PC-3 (cell line): ENCODE data around the gene KIF6.

Experiments used
- CTCF ChIP-seq: fragments of 300-600 bp; sonication (generic); conservative IDR thresholded peaks from 2 replicates; pipeline ENCODE4 v1.5.1; 2017; ENCODE audit warnings: antibody characterized with exemption, low read depth, mild to moderate bottlenecking, low read length
- EZH2 ChIP-seq: fragments of 300-600 bp; sonication (generic); IDR thresholded peaks from one replicate; pipeline ENCODE4 v1.6.1; 2017; ENCODE audit warnings: antibody characterized with exemption, mild to moderate bottlenecking, low read length; ENCODE audit not compliant: unreplicated experiment

GRCh38 chr6:39563566-39564311, 161.5 kb downstream of the KIF6 start:
- no peak for TF ChIP-seq CTCF
- TF ChIP-seq EZH2, result no peak
